Lung microvascular endothelial cell (primary cell): ENCODE data around the gene PLK1. TPM values are rescaled to one million over a fixed set of nuclear protein-coding genes. Genes with fewer than 3 reads are reported as not detected.

Experiments used
- DNase-seq, 2 donors: peaks; one replicate each; pipeline versions ENCODE4 v3.0.0 to v3.0.0-alpha.2; 2010; ENCODE audit warnings: low read depth in 2 of 2
- total RNA-seq: library from RNA; depleted of rRNA; stranded (reverse); fragments of >200 nt; gene quantifications from 2 replicates; pipeline ENCODE4 v1.2.1, GENCODE V29; 2014

Gene PLK1
- total RNA-seq, 1 donor from 2014 or later = 2.8 TPM

DNA sequence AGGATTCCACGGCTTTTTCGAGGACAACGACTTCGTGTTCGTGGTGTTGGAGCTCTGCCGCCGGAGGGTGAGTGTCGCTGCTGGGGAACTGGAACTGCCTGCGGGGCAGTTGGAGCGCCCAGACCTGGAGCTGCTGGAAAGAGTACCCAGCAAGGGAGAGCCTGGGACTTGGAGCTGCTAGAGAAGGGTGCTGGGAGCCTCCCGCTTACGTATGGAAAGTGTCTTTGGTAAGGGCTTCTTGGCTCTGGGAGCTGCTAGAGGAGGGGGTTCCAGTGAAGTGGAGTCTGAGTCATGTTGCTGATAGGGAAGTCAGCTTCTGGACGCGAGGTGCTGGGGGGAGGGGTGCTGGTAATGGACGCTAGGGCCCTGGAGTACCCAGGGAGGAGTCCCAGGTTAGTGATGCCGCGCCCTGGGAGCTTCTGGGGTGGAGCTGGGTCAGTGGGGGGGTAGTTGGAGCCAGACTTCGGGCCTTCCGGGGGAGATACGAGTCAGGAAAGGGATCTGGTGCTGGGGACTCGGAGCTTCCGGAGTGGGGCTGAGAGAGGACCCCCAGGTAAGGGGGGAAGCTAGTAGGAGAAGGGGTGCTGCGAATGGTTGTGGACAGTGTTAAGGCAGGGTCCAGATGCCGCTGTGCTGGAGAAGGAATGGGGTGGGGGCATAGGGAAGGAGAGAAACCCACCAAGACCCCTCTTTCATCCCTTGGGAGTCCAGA lies 741 bp downstream of the PLK1 start:
- DNase-seq = peak; percentile 26 to 53

DNA sequence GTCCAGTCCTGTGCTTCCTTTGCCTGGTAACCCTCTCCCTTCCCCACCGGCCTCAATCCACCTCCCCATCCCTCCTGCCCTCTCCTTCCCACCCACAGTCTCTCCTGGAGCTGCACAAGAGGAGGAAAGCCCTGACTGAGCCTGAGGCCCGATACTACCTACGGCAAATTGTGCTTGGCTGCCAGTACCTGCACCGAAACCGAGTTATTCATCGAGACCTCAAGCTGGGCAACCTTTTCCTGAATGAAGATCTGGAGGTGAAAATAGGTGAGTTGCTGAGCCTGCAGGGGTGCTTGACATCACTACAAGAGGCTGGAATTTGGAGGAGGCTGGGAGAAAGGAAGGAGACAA lies 1.3 kb downstream of the PLK1 start:
- no peak for DNase-seq

DNA sequence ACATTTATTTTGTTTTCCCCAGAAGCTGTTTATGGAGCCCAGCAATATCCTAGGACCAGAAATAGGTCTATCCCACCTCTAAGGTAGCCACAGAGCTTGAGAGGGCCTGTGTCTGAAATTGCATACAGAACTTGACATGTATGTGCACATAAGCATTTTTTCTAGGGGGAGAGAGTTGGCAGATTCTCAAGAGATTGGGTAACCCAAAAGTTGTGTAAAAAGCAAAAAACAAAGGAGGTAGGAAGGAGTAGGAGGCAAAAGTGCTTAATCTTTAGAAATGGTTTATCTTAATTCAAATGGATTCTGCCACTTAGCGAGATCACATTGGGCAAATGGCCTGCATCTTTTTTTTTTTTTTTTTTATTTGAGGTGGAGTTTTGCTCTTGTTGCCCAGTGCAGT lies 3.5 kb downstream of the PLK1 start:
- no peak for DNase-seq

DNA sequence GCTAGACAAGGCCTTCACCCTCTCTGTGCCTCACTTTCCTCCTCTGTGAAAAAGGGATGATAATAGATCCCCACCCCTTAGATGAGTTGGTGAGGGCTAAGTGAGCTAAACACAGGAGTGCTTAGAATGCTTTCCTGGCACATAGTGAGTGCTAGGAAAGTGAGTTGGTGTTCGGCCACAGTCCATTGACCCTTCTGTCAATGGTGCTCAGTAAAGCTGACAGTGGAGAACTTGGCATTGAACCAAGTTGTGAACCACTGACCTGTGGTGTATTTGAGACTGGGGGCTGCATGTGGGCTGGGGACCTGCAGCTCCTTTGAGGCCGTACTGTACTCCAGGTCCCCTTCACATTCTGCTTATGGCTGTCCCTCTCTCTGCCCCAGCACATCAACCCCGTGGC lies 4.8 kb downstream of the PLK1 start:
- DNase-seq = no peak

DNA sequence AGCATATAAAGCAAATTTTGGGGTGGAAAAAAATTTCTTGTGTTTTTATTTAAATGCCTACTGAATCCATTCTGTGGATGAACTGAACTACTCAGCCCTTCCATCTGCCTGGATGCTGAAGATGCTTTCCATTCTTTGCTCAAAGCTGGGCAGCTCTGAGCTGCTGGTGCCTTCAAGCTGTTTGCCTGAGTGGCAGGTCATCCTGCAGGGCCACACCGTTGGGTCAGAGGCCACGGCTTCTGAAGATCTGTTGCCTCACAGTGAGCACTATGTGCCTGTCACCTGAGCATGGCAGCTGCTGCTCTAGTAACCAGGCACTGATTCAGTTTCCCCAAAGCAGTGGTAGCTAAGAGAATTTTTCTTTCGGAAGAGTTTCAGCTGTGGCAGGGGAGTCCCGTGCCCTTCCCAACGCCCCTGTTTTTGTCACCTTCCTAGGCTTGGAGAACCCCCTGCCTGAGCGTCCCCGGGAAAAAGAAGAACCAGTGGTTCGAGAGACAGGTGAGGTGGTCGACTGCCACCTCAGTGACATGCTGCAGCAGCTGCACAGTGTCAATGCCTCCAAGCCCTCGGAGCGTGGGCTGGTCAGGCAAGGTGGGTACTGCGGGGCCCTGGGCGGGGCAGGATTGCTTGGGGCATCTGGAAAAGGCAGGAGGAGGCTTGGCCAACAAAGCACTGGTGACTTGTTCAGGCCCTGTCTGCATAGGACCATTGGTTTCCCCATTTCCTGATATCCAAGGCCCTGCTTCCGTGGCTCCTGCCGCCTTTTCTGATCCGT lies 8.5 kb downstream of the PLK1 start:
- DNase-seq = no peak

DNA sequence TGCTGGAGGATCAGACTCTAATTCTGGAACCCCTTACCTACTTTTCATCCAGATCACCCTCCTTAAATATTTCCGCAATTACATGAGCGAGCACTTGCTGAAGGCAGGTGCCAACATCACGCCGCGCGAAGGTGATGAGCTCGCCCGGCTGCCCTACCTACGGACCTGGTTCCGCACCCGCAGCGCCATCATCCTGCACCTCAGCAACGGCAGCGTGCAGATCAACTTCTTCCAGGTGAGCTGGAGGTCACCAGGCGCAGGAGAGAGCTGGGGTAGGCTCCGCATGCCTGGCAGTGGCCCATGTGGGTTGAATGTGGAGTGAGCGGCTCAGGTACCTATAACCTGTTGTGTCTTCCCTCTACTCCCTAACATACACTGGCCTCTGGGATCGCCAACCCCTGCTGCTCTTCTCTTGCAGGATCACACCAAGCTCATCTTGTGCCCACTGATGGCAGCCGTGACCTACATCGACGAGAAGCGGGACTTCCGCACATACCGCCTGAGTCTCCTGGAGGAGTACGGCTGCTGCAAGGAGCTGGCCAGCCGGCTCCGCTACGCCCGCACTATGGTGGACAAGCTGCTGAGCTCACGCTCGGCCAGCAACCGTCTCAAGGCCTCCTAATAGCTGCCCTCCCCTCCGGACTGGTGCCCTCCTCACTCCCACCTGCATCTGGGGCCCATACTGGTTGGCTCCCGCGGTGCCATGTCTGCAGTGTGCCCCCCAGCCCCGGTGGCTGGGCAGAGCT lies 10.9 kb downstream of the PLK1 start:
- DNase-seq = no peak

DNA sequence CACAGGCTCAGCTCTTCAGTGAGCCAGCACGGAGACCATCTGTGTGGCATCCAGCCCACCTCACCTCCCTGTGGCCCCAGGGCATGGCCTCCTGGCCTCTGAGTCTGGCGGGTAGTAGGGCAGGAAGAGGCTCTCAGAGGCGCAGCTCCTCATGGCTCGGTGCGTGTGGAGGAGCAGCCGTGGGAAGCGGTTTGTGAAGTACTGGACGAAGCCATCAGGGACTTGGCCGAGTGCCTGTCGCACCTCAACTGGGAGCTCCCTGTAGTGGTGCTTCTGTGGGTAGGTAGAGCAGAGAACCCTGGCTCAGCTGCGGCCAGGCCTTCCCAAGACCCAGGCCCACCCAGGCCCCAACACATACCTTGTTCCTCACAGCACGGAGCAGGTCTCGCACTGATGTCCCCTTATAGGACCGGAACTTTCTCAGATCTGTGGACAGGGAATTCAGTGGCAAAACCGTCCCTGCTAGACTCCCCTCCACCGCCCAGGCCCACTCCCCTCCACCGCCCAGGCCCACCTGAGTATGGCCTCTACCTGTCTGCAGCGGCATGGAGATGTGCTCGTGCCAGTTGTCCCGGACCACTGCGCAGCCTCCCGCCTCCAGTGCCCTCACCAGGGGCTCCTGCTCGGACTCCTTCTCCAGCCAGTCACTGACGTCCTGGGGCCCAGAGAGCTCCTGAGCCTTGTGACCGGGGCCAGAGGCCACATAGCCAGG lies 12.2 kb downstream of the PLK1 start:
- DNase-seq = no peak

DNA sequence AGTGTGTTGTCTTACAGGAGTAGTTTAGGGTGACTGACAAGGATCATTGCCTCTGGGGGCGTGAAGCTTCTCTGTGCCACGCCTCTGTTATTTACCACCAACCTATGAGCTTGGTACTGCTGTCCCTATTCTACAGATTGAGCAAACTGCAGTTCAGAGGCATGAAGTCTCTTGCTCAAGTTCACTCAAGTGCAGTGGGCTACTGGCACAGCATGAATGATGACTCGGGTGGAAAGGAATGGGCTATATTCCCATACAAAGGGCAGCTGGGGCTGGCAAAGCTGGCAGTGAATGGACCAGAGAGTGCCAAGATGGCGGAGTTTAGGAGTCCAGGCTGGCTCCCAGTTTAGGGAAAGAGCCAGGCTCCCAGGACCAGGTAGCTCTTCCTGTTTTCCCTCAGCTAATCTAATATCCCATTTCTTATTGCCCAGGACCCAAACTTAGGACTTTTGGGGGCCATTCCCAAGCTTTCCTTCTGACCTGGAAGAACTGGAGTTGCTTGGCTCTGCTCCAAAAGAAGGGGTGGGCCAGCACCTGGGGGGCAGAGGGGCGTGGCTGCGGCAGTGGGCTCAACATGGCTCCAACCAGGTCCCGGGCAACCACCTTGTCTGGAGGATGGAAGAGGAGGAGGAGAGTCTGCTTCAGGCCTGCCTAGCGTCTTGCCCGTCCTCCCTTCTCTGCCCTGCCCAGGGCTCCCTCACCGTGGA lies 12.9 kb downstream of the PLK1 start:
- no peak for DNase-seq

DNA sequence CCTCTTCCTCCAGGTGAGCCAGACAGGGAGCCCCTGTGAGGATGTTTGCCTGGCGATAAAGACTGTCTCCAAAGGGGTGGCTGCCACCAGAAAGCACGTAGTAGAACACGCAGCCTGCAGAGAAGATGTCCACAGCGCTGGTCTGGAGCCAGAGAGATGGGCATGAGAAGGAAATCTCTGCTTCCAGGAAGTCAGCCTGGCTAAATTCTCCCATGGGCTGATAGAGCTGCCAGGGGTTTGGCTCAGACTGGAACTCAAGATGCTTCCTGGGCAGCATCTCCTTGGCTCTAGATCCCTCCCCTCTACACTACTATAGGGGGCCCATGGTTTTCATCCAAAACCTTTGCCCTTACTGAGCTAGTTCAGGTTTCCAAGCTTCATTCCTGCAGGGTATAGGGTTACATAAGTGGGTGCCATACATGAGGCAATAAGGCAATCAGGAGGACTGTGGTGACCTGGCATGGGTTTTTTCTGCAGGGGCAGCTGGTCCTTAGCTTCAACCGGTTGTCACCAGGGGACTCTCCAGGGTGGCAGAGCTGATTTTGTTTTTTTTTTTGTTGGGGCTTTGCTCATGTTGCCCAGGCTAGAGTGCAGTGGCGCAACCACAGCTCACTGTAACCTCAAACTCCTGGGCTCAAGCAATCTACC lies 13.6 kb downstream of the PLK1 start:
- DNase-seq = no peak

DNA sequence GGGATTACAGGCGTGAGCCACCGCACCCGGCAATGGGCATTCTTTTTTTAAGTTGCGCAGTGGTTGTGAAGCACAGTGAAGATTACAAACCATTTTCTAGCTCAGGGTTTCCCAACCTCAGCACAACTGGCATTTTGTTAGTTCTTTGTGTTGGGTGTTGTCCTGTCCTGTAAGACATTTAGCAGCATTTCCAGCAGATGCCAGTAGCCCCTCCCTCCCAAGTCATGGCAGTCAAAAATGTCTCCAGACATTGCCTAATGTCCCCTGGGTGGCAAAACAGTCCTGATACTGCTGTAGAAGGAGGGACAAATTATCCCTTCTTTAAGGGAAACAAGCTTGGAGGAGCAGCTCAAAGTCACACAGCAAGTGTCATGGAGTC lies 15.6 kb downstream of the PLK1 start:
- DNase-seq = no peak

DNA sequence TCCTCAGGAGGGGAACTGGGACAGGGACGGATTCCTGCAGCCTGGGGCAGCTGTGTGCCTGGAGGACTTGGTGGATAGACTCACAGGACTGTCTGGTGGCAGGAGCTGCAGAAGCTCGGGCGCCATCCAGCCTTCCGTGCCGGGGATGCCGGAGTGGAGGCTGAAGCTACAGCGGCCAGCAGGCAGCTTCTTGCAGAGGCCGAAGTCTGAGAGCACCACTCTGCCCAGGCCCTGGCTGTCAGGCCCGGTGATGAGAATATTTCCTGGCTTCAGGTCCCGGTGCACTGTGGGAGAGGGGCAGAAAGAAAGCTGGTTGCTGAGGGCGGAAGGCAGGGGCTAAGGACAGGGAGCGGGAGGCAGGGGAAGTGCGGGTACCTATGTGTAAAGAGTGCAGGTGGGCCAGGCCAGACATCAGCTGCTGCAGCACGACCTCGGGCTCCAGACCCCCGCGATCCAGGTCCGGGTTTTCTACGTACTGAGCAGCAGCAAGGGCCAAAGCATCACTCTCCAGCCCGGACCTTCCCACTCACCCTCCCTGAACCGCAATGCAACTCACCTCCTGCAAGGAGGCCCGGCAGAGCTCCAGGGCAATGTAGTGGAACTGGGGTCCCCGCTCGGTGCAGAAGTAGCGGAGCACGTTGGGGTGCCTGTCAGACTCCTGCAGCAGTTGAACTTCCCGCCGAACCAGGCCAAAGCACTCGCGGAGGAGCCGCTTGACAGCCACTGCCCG lies 16.1 kb downstream of the PLK1 start:
- DNase-seq = peak; percentile 20 to 34

DNA sequence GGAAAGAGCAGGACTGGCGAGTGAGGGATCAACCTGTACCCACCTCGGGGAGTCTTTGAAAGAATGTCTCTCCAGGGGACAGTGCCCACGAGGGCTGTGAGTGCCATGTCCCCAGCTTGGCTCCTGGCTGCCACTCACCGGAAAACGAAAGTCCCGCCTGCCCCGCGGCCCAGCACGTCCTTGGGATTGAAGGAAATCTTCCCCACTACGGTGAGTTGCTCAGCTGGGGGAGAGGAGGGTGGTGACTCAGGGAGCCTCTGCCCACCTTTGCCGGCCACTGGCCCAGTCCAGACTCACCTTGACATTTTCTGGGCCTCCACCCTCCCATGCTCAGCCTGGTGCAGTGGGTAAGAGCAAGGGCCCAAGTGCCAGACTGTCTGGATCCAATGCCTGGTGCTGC lies 17.1 kb downstream of the PLK1 start:
- no peak for DNase-seq

DNA sequence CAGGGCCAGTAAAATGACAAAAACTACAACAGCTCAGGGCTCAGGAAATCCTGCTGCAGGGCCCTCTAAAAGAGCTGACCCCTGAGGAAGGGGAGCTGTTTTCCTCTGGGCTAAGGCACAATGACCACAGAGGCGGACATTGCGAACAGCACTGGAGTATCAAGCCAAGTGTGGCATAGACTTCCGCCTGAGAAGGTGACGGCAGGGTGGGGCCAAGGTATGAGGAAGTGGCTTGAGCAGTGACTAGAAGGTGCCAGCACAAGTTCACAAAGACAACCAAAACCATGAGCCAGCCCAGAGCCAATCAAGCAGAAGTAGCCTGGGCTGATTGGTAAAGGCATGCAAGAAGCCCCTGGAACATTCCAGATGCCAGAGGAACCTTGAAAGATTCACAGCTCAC lies 20.4 kb downstream of the PLK1 start:
- no peak for DNase-seq

DNA sequence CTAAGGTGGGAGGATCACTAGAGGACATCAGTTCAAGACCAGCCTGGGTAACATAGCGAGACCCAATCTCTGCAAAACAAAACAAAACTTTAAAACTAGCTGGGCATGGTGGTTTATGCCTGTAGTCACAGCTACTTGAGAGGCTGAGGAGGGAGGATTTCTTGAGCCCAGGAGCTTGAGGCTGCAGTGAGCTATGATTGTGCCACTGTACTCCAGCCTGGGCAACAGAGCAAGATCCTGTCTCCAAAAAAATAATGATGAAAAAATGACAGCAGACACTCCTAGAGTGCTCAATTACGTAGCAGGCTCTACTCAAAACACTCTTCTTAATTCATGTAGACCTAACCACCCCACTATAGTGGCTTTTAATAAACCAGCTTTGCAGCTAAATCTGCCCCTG lies 21.4 kb downstream of the PLK1 start:
- DNase-seq = no peak

DNA sequence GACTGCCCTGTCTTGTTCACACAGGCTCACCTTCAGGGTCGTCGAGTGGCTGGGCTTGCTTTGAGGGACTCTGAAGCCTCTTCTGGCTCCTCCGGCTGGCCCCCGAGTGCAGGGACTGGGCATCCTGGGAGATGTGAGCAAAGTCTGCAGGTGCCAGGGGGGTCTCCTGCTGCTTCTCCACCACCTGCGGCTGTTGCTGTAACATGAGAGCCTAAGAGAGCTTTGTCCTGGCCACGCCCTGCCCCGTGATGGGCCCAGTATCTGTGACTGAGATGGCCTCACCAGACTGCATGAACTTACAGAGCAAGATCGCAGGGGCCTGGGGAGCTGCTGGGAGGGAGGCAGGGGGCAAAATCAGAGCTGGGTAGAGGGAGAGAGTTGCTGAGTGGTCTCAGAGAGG lies 21.8 kb downstream of the PLK1 start:
- DNase-seq = no peak

DNA sequence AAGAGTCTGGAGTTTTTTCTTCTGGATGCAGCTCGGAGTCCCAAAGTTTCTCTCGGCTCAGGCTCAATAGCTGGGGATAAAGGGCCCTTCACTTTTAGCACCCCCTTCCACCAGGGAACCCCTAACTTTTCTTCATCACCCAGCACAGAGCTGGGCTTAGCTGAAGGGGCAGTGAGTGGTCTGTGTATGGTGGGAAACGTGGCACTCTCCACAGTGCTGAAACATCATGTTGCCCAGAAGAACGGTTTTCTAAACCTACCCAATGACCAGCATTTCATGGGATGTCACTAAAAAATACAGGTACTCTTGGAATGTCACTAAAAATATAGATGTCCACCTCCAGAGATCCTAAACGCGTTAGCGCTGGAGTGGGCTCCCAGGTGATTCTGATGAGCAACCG lies 22.4 kb downstream of the PLK1 start:
- no peak for DNase-seq

DNA sequence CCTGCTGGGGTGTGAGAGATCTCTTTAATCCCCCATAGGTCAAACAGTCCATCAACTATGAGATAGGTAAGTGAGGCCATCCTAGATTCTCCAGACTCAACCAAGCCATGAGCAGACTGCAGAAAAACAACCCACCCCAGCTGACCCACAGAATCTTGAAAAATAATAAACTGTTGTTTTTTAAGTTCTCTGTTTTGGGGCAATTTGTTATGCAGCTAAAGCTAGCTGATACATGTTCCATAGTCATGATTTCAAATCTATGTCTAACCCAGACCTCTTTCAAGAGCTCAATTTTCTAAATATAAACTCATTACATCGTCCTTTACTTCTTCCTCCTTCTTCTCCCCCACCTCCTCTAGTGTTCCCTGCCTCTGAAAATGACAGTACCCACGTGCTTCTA lies 24.3 kb downstream of the PLK1 start:
- no peak for DNase-seq

DNA sequence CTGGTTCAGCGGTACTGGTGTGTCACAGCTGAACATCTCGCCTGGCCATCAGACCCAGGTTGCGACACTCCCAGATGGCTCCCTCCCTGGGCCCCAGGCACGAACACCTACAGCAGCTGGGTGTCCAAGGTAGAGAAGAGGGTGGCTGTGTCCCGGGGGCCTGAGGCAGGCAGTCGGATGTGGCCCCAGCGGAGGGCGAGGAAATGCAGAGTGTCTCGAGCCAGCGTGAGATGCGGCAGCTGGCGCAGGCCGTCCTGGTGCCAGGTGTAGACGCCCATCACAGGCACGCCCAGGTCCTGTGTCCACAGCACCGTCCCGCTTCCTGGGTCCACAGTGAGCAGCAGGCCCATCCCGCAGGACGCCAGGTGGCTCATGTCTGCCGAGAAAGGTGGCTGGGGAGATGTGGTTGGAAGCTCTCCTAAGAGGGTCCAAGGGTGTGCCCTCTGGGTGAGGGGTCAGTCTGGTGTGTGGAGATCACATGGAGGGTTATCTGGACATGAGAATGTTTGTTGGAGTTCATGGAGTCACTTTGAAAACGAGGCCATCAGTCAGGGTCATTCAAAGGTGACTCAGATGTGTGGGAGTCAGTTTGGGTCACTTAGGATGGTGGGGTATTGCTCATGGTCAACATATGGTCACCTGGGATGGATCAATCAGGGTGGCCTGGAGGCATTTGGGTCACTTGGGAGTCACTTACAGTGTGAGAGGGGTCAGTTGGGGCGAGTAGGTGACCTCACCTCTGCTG lies 26.3 kb downstream of the PLK1 start:
- no peak for DNase-seq

DNA sequence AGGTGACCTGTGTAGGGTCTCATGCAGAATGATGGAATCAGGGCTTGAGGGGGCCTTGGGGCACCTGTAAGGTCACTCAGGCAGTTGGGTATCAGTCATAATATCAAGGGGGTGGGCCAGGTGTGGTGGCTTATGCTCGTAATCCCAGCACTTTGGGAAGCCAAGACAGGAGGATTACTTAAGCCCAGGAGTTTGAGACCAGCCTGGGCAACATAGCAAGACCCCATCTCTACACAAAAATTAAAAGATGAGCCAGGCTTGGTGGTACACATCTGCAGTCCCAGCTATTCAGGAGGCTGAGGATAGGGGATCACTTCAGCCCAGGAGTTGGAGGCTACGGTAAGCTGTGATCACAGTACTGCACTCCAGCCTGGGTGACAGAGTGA lies 26.8 kb downstream of the PLK1 start:
- DNase-seq = no peak

DNA sequence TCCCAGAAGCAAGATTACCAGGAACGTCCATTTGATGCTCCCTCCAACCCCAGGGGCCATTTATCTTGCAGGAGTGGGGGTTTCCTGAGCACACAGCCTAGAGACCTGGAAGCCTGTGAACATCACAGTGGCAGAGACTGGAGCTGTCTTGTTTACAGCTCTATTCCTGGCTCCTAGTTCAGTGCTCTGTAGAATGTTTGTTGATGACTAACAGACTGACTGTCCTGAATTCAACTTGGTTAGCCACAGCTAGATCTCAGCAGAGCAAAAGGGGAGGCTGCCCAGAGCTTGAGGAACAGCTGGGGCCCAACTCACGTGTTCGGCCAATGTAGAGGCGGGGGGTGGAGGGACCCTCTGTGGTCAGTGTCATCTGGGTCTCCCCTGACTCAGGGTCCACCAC lies 27.8 kb downstream of the PLK1 start:
- no peak for DNase-seq
